T-cell (primary cell): ENCODE data around the gene SRSF12. TPM values are rescaled to one million over a fixed set of nuclear protein-coding genes. Genes with fewer than 3 reads are reported as not detected.

Experiments used
- ATAC-seq, 4 experiments: fragments of 200-7000 bp in 3 of 4; fragments of 150-1000 bp in 1 of 4; cut with Tn5 transposase; replicated peaks in 1 of 4; 1 replicate in 3 of 4; 2 replicates in 1 of 4; pipeline ENCODE4 v1.10.0; 2021; ENCODE audit warnings: moderate library complexity in 3 of 4, mild to moderate bottlenecking in 2 of 4, moderate number of reproducible peaks in 1 of 4
- CTCF ChIA-PET, 2 donors: fragments of 300-600 bp; sonication (Branson Sonifier 250); formaldehyde crosslinking; loops; one replicate each; lab custom pipeline; 2022; ENCODE audit warnings: antibody characterized with exemption in 2 of 2; lab: Charles Lee
- POLR2A ChIA-PET, 2 donors: fragments of 300-600 bp; sonication (Branson Sonifier 250); formaldehyde crosslinking; loops; one replicate each; lab custom pipeline; 2022; ENCODE audit warnings: antibody characterized with exemption in 2 of 2; lab: Charles Lee
- DNase-seq, 35 experiments: peaks; one replicate each; pipeline versions ENCODE4 v3.0.0 to v3.0.0-alpha.2; 2013 to 2023
- H3K27ac ChIP-seq: one replicate; pipeline ENCODE4 v1.5.1; 2013; ENCODE audit warnings: low read length
- H3K27me3 ChIP-seq, 2 experiments: replicated peaks in 1 of 2; 1 replicate in 1 of 2; 2 replicates in 1 of 2; pipeline versions ENCODE4 v1.6.1 to v1.7.0; 2013; ENCODE audit warnings: low read length in 1 of 2, mixed read lengths in 1 of 2; ENCODE audit not compliant: control insufficient read depth in 2 of 2, insufficient read depth in 2 of 2; ENCODE audit errors: extremely low read depth in 1 of 2
- H3K36me3 ChIP-seq, 2 donors: 1 replicate in 1 of 2; 2 replicates in 1 of 2; pipeline versions ENCODE4 v1.6.1 to v1.7.0; 2013; ENCODE audit warnings: low read length in 1 of 2; ENCODE audit not compliant: control insufficient read depth in 2 of 2, insufficient read depth in 1 of 2; ENCODE audit errors: extremely low read depth in 1 of 2
- H3K4me1 ChIP-seq, 2 experiments: 1 replicate in 1 of 2; 2 replicates in 1 of 2; pipeline versions ENCODE4 v1.6.1 to v1.7.0; 2013; ENCODE audit warnings: low read length in 2 of 2, mixed read lengths in 1 of 2; ENCODE audit not compliant: insufficient read depth in 2 of 2, control insufficient read depth in 1 of 2; ENCODE audit errors: extremely low read depth in 1 of 2
- H3K4me3 ChIP-seq, 2 donors: 1 replicate in 1 of 2; 2 replicates in 1 of 2; pipeline versions ENCODE4 v1.5.1 to v1.7.0; 2013; ENCODE audit warnings: mild to moderate bottlenecking in 2 of 2, low read length in 1 of 2, moderate library complexity in 1 of 2; ENCODE audit not compliant: control insufficient read depth in 1 of 2; ENCODE audit errors: extremely low read depth in 1 of 2
- H3K9me3 ChIP-seq: 2 replicates; pipeline ENCODE4 v1.7.0; 2013
- H3K27ac Mint-ChIP-seq, 2 donors: one replicate each; pipeline ENCODE4 v1.8.0; 2020 to 2021; ENCODE audit warnings: mild to moderate bottlenecking in 2 of 2, mixed read lengths in 2 of 2
- H3K27me3 Mint-ChIP-seq, 2 donors: one replicate each; pipeline ENCODE4 v1.8.0; 2021 to 2022; ENCODE audit warnings: mixed read lengths in 2 of 2
- H3K36me3 Mint-ChIP-seq: one replicate; pipeline ENCODE4 v1.8.0; 2021; ENCODE audit warnings: mixed read lengths
- H3K4me1 Mint-ChIP-seq, 3 donors: one replicate each; pipeline ENCODE4 v1.8.0; 2020 to 2022; ENCODE audit warnings: mixed read lengths in 3 of 3, mild to moderate bottlenecking in 1 of 3
- H3K4me3 Mint-ChIP-seq, 3 donors: one replicate each; pipeline ENCODE4 v1.8.0; 2020 to 2022; ENCODE audit warnings: mild to moderate bottlenecking in 3 of 3, mixed read lengths in 3 of 3, moderate library complexity in 3 of 3
- H3K9me3 Mint-ChIP-seq, 3 donors: one replicate each; pipeline ENCODE4 v1.8.0; 2020 to 2022; ENCODE audit warnings: mixed read lengths in 3 of 3
- WGBS: methylation state at CpG from one replicate; pipeline ENCODE4 v1.1.5; 2013; ENCODE audit warnings: missing lambda C conversion rate; ENCODE audit not compliant: insufficient coverage; 5-methylcytosine and 5-hydroxymethylcytosine counted together
- total RNA-seq, 35 experiments: library from RNA in 6 of 35; stranded (reverse) in 6 of 35; fragments of 120-200 nt in 1 of 35; gene quantifications; one replicate each; pipeline versions ENCODE4 v1.2.1 to v1.2.4 and lab custom pipeline; 2013 to 2026

Gene SRSF12
- total RNA-seq, 5 donors from 2014 or later (not counting 1 experiment from before 2014, with no cell fraction given) = not detected

DNA sequence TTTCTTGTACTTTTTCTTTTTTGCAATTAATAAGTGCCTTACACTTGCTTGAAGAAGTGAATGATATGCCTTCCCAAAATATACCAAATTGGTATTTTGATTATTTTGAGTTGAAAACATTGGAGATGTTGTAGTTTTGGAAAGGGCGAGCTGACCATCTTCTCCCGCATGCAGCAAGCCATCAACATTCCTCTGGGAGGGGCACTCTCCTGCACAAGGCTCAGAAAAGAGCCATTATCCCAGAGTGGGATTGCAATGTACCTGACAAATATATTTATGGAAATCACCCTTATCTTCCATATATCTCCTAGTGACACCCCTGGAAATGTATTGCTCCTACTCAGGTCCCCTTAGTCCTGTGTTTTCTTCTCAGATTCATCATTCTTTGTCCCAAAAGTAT, 60.1 kb downstream of the SRSF12 start:
- H3K27me3 Mint-ChIP-seq = no peaks in the 10 kb centered on the region
- no peak overlapping the region for H3K4me3 ChIP-seq
- ChIA-PET CTCF (no interaction called here), POLR2A (no interaction called here)
- no peak for DNase-seq
- no peaks in the 10 kb centered on the region for H3K4me1 ChIP-seq
- H3K27me3 ChIP-seq = no peaks in the 10 kb centered on the region
- no peaks in the 10 kb centered on the region for H3K36me3 Mint-ChIP-seq
- no peaks in the 10 kb centered on the region for H3K36me3 ChIP-seq
- 100% methylated on average over 1 of the region's 2 CpGs for WGBS
- no peak for ATAC-seq
- H3K9me3 ChIP-seq = no peaks in the 10 kb centered on the region
- no peak overlapping the region for H3K27ac ChIP-seq
- no peaks in the 10 kb centered on the region for H3K9me3 Mint-ChIP-seq
- H3K4me1 Mint-ChIP-seq = no peaks in the 10 kb centered on the region
- H3K4me3 Mint-ChIP-seq = no peak overlapping the region
- H3K27ac Mint-ChIP-seq = no peak overlapping the region

DNA sequence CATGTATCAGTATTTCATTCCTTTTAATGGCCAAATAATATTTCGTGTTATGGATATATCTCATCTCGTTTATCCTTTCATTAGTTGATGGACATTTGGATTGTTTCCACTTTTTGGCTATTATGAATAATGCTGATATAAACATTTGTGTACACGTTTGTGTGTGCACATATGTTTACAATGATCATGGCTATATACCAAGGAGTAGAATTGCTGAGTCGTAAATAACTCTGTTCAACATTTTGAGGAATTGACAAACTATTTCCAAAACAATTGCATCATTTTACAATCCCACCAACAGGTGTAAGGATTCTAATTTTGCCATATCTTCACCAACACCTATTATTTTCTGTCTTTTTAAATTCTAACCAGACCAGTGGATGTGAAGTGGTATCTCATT, 63.7 kb downstream of the SRSF12 start:
- WGBS = 93% methylated on average over 2 of the region's 4 CpGs
- H3K4me1 Mint-ChIP-seq = peaks cover 8 to 18% (median 17%) of the 10 kb centered on the region in 3 donors
- no peaks in the 10 kb centered on the region for H3K36me3 Mint-ChIP-seq
- Histone ChIP-seq H3K9me3 (no peaks in the 10 kb centered on the region), H3K4me1 (peaks cover 0 to 6% of the 10 kb centered on the region in 2 experiments), H3K27me3 (no peaks in the 10 kb centered on the region), H3K36me3 (no peaks in the 10 kb centered on the region), H3K27ac (no peak overlapping the region), H3K4me3 (no peak overlapping the region)
- H3K9me3 Mint-ChIP-seq = no peaks in the 10 kb centered on the region
- CTCF ChIA-PET = no interaction called here
- DNase-seq = no peak
- no peak for ATAC-seq
- H3K27me3 Mint-ChIP-seq = no peaks in the 10 kb centered on the region
- no peak overlapping the region for H3K4me3 Mint-ChIP-seq
- POLR2A ChIA-PET = no interaction called here
- no peak overlapping the region for H3K27ac Mint-ChIP-seq

DNA sequence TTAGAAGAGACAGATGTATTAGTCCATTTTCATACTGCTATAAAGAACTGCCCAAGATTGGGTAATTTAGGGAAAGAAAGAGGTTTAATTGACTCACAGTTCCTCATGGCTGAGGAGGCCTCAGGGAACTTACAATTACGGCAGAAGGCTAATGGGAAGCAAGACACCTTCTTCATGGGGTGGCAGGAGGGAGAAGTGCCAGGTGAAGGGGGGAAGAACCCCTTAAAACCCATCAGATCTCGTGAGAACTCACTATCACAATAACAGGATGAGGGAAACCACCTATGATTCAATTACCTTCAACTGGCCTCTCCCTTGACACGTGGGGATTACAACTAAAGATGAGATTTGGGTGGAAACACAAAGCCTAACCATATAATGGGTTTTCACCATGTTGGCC, 66.2 kb downstream of the SRSF12 start:
- CTCF ChIA-PET = interaction anchor here in 1 of 2 donors (0.6 kb wide), 1 partner anchor 552 kb away, joined by 5 read pairs; no protein-coding TSS in a partner anchor

DNA sequence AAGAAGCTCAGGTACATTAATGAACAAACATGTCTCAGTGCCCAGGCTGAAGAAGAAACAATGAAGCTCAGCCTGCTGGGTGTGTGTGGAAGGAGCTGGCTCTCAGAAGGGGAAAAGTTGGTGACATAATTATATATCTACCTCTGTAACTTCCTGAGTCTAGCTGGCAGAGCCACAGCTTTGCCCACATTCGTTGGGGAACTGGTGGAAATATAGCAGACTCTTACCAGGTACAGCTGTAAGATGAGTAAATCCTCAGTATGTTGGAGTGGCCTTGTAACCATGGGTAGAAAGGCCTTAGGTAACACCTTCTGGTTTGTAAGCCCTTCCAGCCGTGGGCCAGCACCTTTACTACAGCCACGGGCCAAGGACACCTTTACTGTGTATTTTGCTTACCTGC, 67.2 kb downstream of the SRSF12 start:
- H3K27me3 Mint-ChIP-seq = no peaks in the 10 kb centered on the region
- H3K4me3 ChIP-seq = no peak overlapping the region
- H3K36me3 ChIP-seq = no peaks in the 10 kb centered on the region
- no peaks in the 10 kb centered on the region for H3K9me3 ChIP-seq
- no peak overlapping the region for H3K4me3 Mint-ChIP-seq
- no peaks in the 10 kb centered on the region for H3K9me3 Mint-ChIP-seq
- H3K27me3 ChIP-seq = no peaks in the 10 kb centered on the region
- ChIA-PET CTCF (interaction anchor here in 1 of 2 donors (1.1 kb wide), 1 partner anchor 12 kb away, joined by 4 read pairs; no protein-coding TSS in a partner anchor), POLR2A (interaction anchor here in 1 of 2 donors (0.7 kb wide), 1 partner anchor 484 kb away, joined by 3 read pairs; no protein-coding TSS in a partner anchor)
- no peaks in the 10 kb centered on the region for H3K36me3 Mint-ChIP-seq
- H3K27ac ChIP-seq = no peak overlapping the region
- peak overlapping the region in 1 of 2 donors; percentile 34 for H3K27ac Mint-ChIP-seq
- WGBS = 86% methylated on average over 2 of the region's 3 CpGs
- no peak for DNase-seq
- H3K4me1 Mint-ChIP-seq = peaks cover 8 to 18% (median 17%) of the 10 kb centered on the region in 3 donors
- ATAC-seq = peak in 1 of 4 experiments; percentile 38
- peaks cover 0 to 6% of the 10 kb centered on the region in 2 experiments for H3K4me1 ChIP-seq

More for the DNA sequence above, 66.2 kb downstream of the SRSF12 start:
- Histone ChIP-seq H3K4me3 (no peak overlapping the region), H3K36me3 (no peaks in the 10 kb centered on the region), H3K27me3 (no peaks in the 10 kb centered on the region), H3K27ac (no peak overlapping the region), H3K9me3 (no peaks in the 10 kb centered on the region), H3K4me1 (peaks cover 0 to 6% of the 10 kb centered on the region in 2 experiments)
- WGBS = 40% methylated on average over 1 of the region's 3 CpGs
- Mint-ChIP-seq H3K4me3 (no peak overlapping the region), H3K4me1 (peaks cover 8 to 18% (median 17%) of the 10 kb centered on the region in 3 donors), H3K27ac (peak overlapping the region; percentile 6 to 71), H3K36me3 (no peaks in the 10 kb centered on the region), H3K27me3 (no peaks in the 10 kb centered on the region), H3K9me3 (no peaks in the 10 kb centered on the region)
- POLR2A ChIA-PET = no interaction called here
- ATAC-seq = peak in 2 of 4 experiments; percentile 57 to 73
- DNase-seq = peak in 1 of 35 experiments; percentile 15

DNA sequence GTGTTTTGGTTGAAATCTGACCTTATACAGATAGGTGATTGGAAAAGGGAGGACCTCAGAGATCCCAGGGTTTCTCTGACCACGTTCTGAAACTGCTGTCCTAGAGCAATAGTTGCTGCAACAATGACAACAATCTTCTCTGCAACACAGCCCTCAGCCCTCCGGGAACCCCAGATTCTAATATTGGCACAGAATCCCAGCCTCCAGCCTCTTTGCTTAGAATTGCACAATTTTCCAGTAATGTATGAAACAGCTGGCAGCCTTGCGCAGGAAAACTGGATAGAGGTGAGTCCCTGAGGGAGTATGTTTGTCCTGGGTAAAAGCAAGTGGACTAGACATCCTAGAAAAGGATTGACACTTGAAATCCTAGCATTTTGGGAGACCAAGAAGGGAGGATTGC, 67.7 kb downstream of the SRSF12 start:
- no peaks in the 10 kb centered on the region for H3K27me3 ChIP-seq
- peaks cover 0 to 6% of the 10 kb centered on the region in 2 experiments for H3K4me1 ChIP-seq
- WGBS = 86% methylated on average over 2 of the region's 3 CpGs
- Mint-ChIP-seq H3K36me3 (no peaks in the 10 kb centered on the region), H3K27ac (peak overlapping the region in 1 of 2 donors; percentile 34), H3K27me3 (no peaks in the 10 kb centered on the region), H3K4me1 (peaks cover 8 to 18% (median 17%) of the 10 kb centered on the region in 3 donors), H3K9me3 (no peaks in the 10 kb centered on the region), H3K4me3 (no peak overlapping the region)
- POLR2A ChIA-PET = interaction anchor here in 1 of 2 donors (0.7 kb wide), 1 partner anchor 484 kb away, joined by 3 read pairs; no protein-coding TSS in a partner anchor
- no peak for DNase-seq
- H3K4me3 ChIP-seq = no peak overlapping the region
- H3K9me3 ChIP-seq = no peaks in the 10 kb centered on the region
- H3K36me3 ChIP-seq = no peaks in the 10 kb centered on the region
- no peak overlapping the region for H3K27ac ChIP-seq
- CTCF ChIA-PET = interaction anchor here in 1 of 2 donors (0.6 to 1.1 kb wide), 2 partner anchors 12 to 73 kb away, joined by 4 read pairs; no protein-coding TSS in a partner anchor
- no peak for ATAC-seq

DNA sequence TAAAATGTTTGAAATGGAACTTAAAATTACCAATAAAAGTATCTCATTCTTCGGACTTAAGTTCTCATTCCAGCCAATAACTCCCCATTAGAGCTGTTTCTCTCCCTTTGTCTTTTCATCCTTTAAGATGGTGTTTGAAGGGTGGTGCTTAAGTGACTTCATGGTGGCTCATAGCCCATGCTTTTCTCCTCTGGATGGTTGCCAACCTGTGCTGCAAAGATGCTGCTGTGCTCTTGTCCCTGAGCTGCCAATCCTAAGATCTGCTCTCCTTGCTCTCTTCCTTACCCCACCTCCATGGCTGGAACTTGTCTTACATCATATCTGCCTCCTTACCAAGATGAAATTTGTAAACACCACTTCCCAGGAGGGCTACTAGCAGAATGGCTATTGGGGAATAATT, 68.9 kb downstream of the SRSF12 start:
- no peaks in the 10 kb centered on the region for H3K9me3 Mint-ChIP-seq
- H3K36me3 ChIP-seq = no peaks in the 10 kb centered on the region
- no peaks in the 10 kb centered on the region for H3K27me3 Mint-ChIP-seq
- DNase-seq = no peak
- no peaks in the 10 kb centered on the region for H3K36me3 Mint-ChIP-seq
- peaks cover 0 to 6% of the 10 kb centered on the region in 2 experiments for H3K4me1 ChIP-seq
- CTCF ChIA-PET = no interaction called here
- H3K4me1 Mint-ChIP-seq = peaks cover 8 to 20% (median 17%) of the 10 kb centered on the region in 3 donors
- H3K27ac Mint-ChIP-seq = no peak overlapping the region
- POLR2A ChIA-PET = no interaction called here
- no peak overlapping the region for H3K27ac ChIP-seq
- no peak overlapping the region for H3K4me3 Mint-ChIP-seq
- no peak overlapping the region for H3K4me3 ChIP-seq
- H3K27me3 ChIP-seq = no peaks in the 10 kb centered on the region
- no peaks in the 10 kb centered on the region for H3K9me3 ChIP-seq
- no CpG with 5 or more reads among the region's 1 CpG for WGBS
- no peak for ATAC-seq
